Activated naive CD8-positive, alpha-beta T cell treated with anti-CD3 and anti-CD28 coated beads, Interleukin-2, amount 10 ng/mL, durations not matched to agents 7 days and 5 days (primary cell): ENCODE results near the gene TMTC4. TPM values are rescaled to one million over a fixed set of nuclear protein-coding genes. Genes with fewer than 3 reads are reported as not detected.

ENCODE experiments used
- ATAC-seq: fragments of 150-1000 bp; cut with Tn5 transposase; one replicate; pipeline ENCODE4 v1.10.0; 2021; ENCODE audit warnings: low read depth, moderate library complexity
- POLR2A ChIA-PET: fragments of 350-600 bp; sonication (Branson Sonifier 250); formaldehyde crosslinking; loops from one replicate; lab custom pipeline; 2021; ENCODE audit warnings: antibody characterized with exemption; lab: Charles Lee
- DNase-seq: peaks from one replicate; pipeline ENCODE4 v3.0.0; 2021
- H3K27ac Mint-ChIP-seq: one replicate; pipeline ENCODE4 v1.8.0; 2022; ENCODE audit warnings: mild to moderate bottlenecking, mixed read lengths
- H3K27me3 Mint-ChIP-seq: one replicate; pipeline ENCODE4 v1.8.0; 2022; ENCODE audit warnings: mild to moderate bottlenecking, moderate library complexity, mixed read lengths
- H3K36me3 Mint-ChIP-seq: one replicate; pipeline ENCODE4 v1.8.0; 2021; ENCODE audit warnings: mild to moderate bottlenecking, mixed read lengths
- H3K4me1 Mint-ChIP-seq: one replicate; pipeline ENCODE4 v1.8.0; 2021; ENCODE audit warnings: mixed read lengths
- H3K4me3 Mint-ChIP-seq: one replicate; pipeline ENCODE4 v1.8.0; 2022; ENCODE audit warnings: mild to moderate bottlenecking, moderate library complexity, mixed read lengths
- H3K9me3 Mint-ChIP-seq: one replicate; pipeline ENCODE4 v1.8.0; 2021; ENCODE audit warnings: mixed read lengths
- total RNA-seq, 2 experiments: library from RNA; stranded (reverse); gene quantifications; one replicate each; pipeline ENCODE4 v1.2.3, GENCODE V29; 2021

The TMTC4 gene
- total RNA-seq, 2 experiments from 2014 or later, result 34.6 to 38.8 TPM

- DNase-seq, result no peak
- POLR2A ChIA-PET, result no interaction called here
- Mint-ChIP-seq H3K36me3 (no peaks in the 10 kb centered on the region), H3K27me3 (peaks cover 6% of the 10 kb centered on the region), H3K4me1 (no peaks in the 10 kb centered on the region), H3K27ac (no peak overlapping the region), H3K4me3 (no peak overlapping the region), H3K9me3 (no peaks in the 10 kb centered on the region)
- no peak for ATAC-seq
Measured at GRCh38 chr13:100559886-100560285, 114.7 kb downstream of the TMTC4 start.

Other genes with a start within 250 kb of the TMTC4 start
- gene GGACT, start 86.0 kb downstream of the TMTC4 start, total RNA-seq, result 1 to 10 TPM; 3.1 to 4.1 TPM